Natural killer cell (primary cell): Measurements from ENCODE around the gene WDR37. TPM values are rescaled to one million over a fixed set of nuclear protein-coding genes. Genes with fewer than 3 reads are reported as not detected.

ENCODE experiments used
- ATAC-seq, 3 donors: fragments of 150-1000 bp in 2 of 3; fragments of 200-7000 bp in 1 of 3; cut with Tn5 transposase; 1 replicate in 1 of 3; 2 replicates in 2 of 3; pipeline ENCODE4 v1.10.0; 2021; ENCODE audit warnings: mild to moderate bottlenecking in 2 of 3, moderate library complexity in 2 of 3
- DNase-seq, 2 donors: peaks; one replicate each; pipeline versions ENCODE4 v3.0.0 to v3.0.0-alpha.2; 2013 to 2021; ENCODE audit warnings: mixed read lengths in 1 of 2
- H3K27ac ChIP-seq: one replicate; pipeline ENCODE4 v1.5.1; 2013; ENCODE audit warnings: mild to moderate bottlenecking, low read length
- H3K27me3 ChIP-seq: one replicate; pipeline ENCODE4 v1.6.1; 2013; ENCODE audit warnings: low read length; ENCODE audit not compliant: control insufficient read depth, insufficient read depth
- H3K36me3 ChIP-seq: one replicate; pipeline ENCODE4 v1.6.1; 2013; ENCODE audit warnings: low read length; ENCODE audit not compliant: control insufficient read depth, insufficient read depth
- H3K4me1 ChIP-seq: one replicate; pipeline ENCODE4 v1.6.1; 2013; ENCODE audit warnings: low read length; ENCODE audit not compliant: control insufficient read depth, insufficient read depth
- H3K4me3 ChIP-seq: one replicate; pipeline ENCODE4 v1.5.1; 2013; ENCODE audit warnings: low read length
- H3K9me3 ChIP-seq: one replicate; pipeline ENCODE4 v1.6.1; 2013; ENCODE audit warnings: low read length; ENCODE audit not compliant: control insufficient read depth, insufficient read depth
- H3K27ac Mint-ChIP-seq, 2 donors: one replicate each; pipeline ENCODE4 v1.8.0; 2022; ENCODE audit warnings: mild to moderate bottlenecking in 2 of 2, mixed read lengths in 2 of 2, moderate library complexity in 1 of 2
- H3K27me3 Mint-ChIP-seq, 2 donors: one replicate each; pipeline ENCODE4 v1.8.0; 2022; ENCODE audit warnings: low read depth in 2 of 2, mixed read lengths in 2 of 2
- H3K36me3 Mint-ChIP-seq: one replicate; pipeline ENCODE4 v1.8.0; 2022; ENCODE audit warnings: mixed read lengths
- H3K4me1 Mint-ChIP-seq, 2 donors: one replicate each; pipeline ENCODE4 v1.8.0; 2022; ENCODE audit warnings: mixed read lengths in 2 of 2
- H3K4me3 Mint-ChIP-seq: one replicate; pipeline ENCODE4 v1.8.0; 2022; ENCODE audit warnings: mild to moderate bottlenecking, moderate library complexity, mixed read lengths
- H3K9me3 Mint-ChIP-seq, 2 donors: one replicate each; pipeline ENCODE4 v1.8.0; 2022; ENCODE audit warnings: mixed read lengths in 2 of 2
- CTCF ChIP-seq: fragments of 200-600 bp; IDR thresholded peaks from one replicate; pipeline ENCODE4 v1.8.0; 2022; ENCODE audit warnings: antibody characterized with exemption
- WGBS: methylation state at CpG from one replicate; pipeline ENCODE4 v1.1.7; 2013; ENCODE audit warnings: missing lambda C conversion rate; ENCODE audit not compliant: insufficient coverage; 5-methylcytosine and 5-hydroxymethylcytosine counted together
- intact Hi-C: fragments of 100-400 bp; cut with micrococcal nuclease; formaldehyde crosslinking; loops from one replicate; pipeline ENCODE4 v1.14.2; 2022
- total RNA-seq, 4 donors: library from RNA; stranded (reverse); fragments of 120-200 nt in 1 of 4; gene quantifications; one replicate each; pipeline versions ENCODE4 v1.2.3 to v1.2.4, GENCODE V29; 2013 to 2022

The WDR37 gene
- total RNA-seq, 3 donors from 2014 or later (not counting 1 experiment from before 2014, with no cell fraction given): 56.3 to 59.6 (median 57.6) TPM

GRCh38 chr10:1154531-1155295, 98.5 kb downstream of the WDR37 start:
- Mint-ChIP-seq H3K27me3 (peaks cover 0 to 9% of the 10 kb centered on the region in 2 donors), H3K4me1 (peaks cover 2 to 11% of the 10 kb centered on the region in 2 donors), H3K4me3 (no peak overlapping the region), H3K27ac (no peak overlapping the region), H3K36me3 (no peaks in the 10 kb centered on the region), H3K9me3 (no peaks in the 10 kb centered on the region)
- DNase-seq: no peak
- Histone ChIP-seq H3K4me3 (no peak overlapping the region), H3K27me3 (no peaks in the 10 kb centered on the region), H3K9me3 (no peaks in the 10 kb centered on the region), H3K36me3 (no peaks in the 10 kb centered on the region), H3K4me1 (peaks cover 5% of the 10 kb centered on the region), H3K27ac (no peak overlapping the region)
- no peak for TF ChIP-seq CTCF
- intact Hi-C loops: no loop called here
- 92% methylated on average over 8 of the region's 9 CpGs for WGBS
- no peak for ATAC-seq

GRCh38 chr10:1155791-1156615, 99.8 kb downstream of the WDR37 start:
- peaks cover 0 to 3% of the 10 kb centered on the region in 2 donors for H3K4me1 Mint-ChIP-seq
- H3K36me3 ChIP-seq: no peaks in the 10 kb centered on the region

GRCh38 chr10:1156616-1156886, 100.4 kb downstream of the WDR37 start:
- no peak overlapping the region for H3K27ac ChIP-seq
- WGBS: 88% methylated on average over 8 of the region's 8 CpGs
- H3K4me3 ChIP-seq: no peak overlapping the region
- H3K9me3 Mint-ChIP-seq: no peaks in the 10 kb centered on the region
- ATAC-seq: no peak
- no peaks in the 10 kb centered on the region for H3K36me3 ChIP-seq
- no peaks in the 10 kb centered on the region for H3K36me3 Mint-ChIP-seq
- H3K4me3 Mint-ChIP-seq: no peak overlapping the region
- no peak overlapping the region for H3K27ac Mint-ChIP-seq
- H3K4me1 Mint-ChIP-seq: peaks cover 0 to 3% of the 10 kb centered on the region in 2 donors
- H3K4me1 ChIP-seq: no peaks in the 10 kb centered on the region
- TF ChIP-seq CTCF: no peak
- no peaks in the 10 kb centered on the region for H3K9me3 ChIP-seq
- peaks cover 0 to 6% of the 10 kb centered on the region in 2 donors for H3K27me3 Mint-ChIP-seq
- H3K27me3 ChIP-seq: no peaks in the 10 kb centered on the region
- intact Hi-C loops: no loop called here
- DNase-seq: no peak

More at GRCh38 chr10:1155791-1156615, 99.8 kb downstream of the WDR37 start:
- H3K4me3 ChIP-seq: no peak overlapping the region
- no peak overlapping the region for H3K27ac Mint-ChIP-seq
- TF ChIP-seq CTCF: no peak
- H3K27me3 Mint-ChIP-seq: peaks cover 0 to 6% of the 10 kb centered on the region in 2 donors
- H3K4me1 ChIP-seq: no peaks in the 10 kb centered on the region
- H3K27ac ChIP-seq: no peak overlapping the region
- no peaks in the 10 kb centered on the region for H3K9me3 ChIP-seq
- no peak overlapping the region for H3K4me3 Mint-ChIP-seq
- 89% methylated on average over 20 of the region's 20 CpGs for WGBS
- H3K27me3 ChIP-seq: no peaks in the 10 kb centered on the region
- intact Hi-C loops: no loop called here
- no peak for DNase-seq
- ATAC-seq: no peak
- no peaks in the 10 kb centered on the region for H3K36me3 Mint-ChIP-seq
- no peaks in the 10 kb centered on the region for H3K9me3 Mint-ChIP-seq
